Neural cell (in vitro differentiated cells): Measurements from ENCODE around the gene RPL12. TPM values are rescaled to one million over a fixed set of nuclear protein-coding genes. Genes with fewer than 3 reads are reported as not detected.

Source experiments
- H2AFZ ChIP-seq: fragments of 200-600, 300-800 bp; sonication (generic), shearing (Covaris generic); 2 replicates; pipeline ENCODE4 v1.6.0; 2014; ENCODE audit warnings: low read depth, mild to moderate bottlenecking, antibody characterized with exemption, low read length, moderate library complexity
- H3F3A ChIP-seq: fragments of 200-600 bp; shearing (Covaris generic); 2 replicates; pipeline ENCODE4 v1.6.1; 2016; ENCODE audit warnings: mild to moderate bottlenecking, moderate library complexity, mixed read lengths, antibody characterized with exemption, low read length; ENCODE audit not compliant: insufficient read depth, poor library complexity, severe bottlenecking
- H3K27ac ChIP-seq: fragments of 200-600, 300-800 bp; sonication (generic), shearing (Covaris generic); 2 replicates; pipeline ENCODE4 v1.5.1; 2014; ENCODE audit warnings: mild to moderate bottlenecking, low read length, moderate library complexity
- H3K27me3 ChIP-seq: fragments of 300-800, 200-600 bp; sonication (generic), shearing (Covaris generic); 2 replicates; pipeline ENCODE4 v1.6.0; 2014; ENCODE audit warnings: mild to moderate bottlenecking, low read depth, low read length, moderate library complexity; ENCODE audit not compliant: insufficient read depth
- H3K36me3 ChIP-seq: fragments of 300-800, 200-600 bp; sonication (generic), shearing (Covaris generic); 2 replicates; pipeline ENCODE4 v1.5.1; 2014; ENCODE audit warnings: mild to moderate bottlenecking, antibody characterized with exemption, low read length, moderate library complexity; ENCODE audit not compliant: insufficient read depth
- H3K4me2 ChIP-seq: fragments of 300-800, 200-600 bp; sonication (generic), shearing (Covaris generic); 2 replicates; pipeline ENCODE4 v1.6.0; 2014; ENCODE audit warnings: mild to moderate bottlenecking, low read length
- H3K4me3 ChIP-seq: fragments of 300-800, 200-600 bp; sonication (generic), shearing (Covaris generic); 2 replicates; pipeline ENCODE4 v1.5.1; 2014; ENCODE audit warnings: mild to moderate bottlenecking, low read length, moderate library complexity
- H3K79me2 ChIP-seq: fragments of 200-600 bp; shearing (Covaris generic); replicated peaks from 2 replicates; pipeline ENCODE4 v1.6.0; 2014; ENCODE audit warnings: mild to moderate bottlenecking, low read length, moderate library complexity; ENCODE audit not compliant: insufficient read depth
- H3K9ac ChIP-seq: fragments of 300-800, 200-600 bp; sonication (generic), shearing (Covaris generic); 2 replicates; pipeline ENCODE4 v1.6.1; 2016; ENCODE audit warnings: mild to moderate bottlenecking, low read length, mixed read lengths
- H3K9me2 ChIP-seq: fragments of 200-600 bp; shearing (Covaris generic); 2 replicates; pipeline ENCODE4 v1.6.1; 2016; ENCODE audit warnings: mild to moderate bottlenecking, low read length, mixed read lengths; ENCODE audit not compliant: insufficient read depth
- H3K9me3 ChIP-seq: fragments of 200-600, 300-800 bp; sonication (generic), shearing (Covaris generic); 2 replicates; pipeline ENCODE4 v1.6.1; 2016; ENCODE audit warnings: mild to moderate bottlenecking, mixed run types, low read length, moderate library complexity, mixed read lengths
- H4K20me1 ChIP-seq: fragments of 200-600 bp; shearing (Covaris generic); 2 replicates; pipeline ENCODE4 v1.6.1; 2016; ENCODE audit warnings: mild to moderate bottlenecking, mixed run types; ENCODE audit not compliant: insufficient read depth
- CTCF ChIP-seq: fragments of 450-650 bp; IDR thresholded peaks from 2 replicates; pipeline ENCODE4 v1.5.1; 2014; ENCODE audit warnings: antibody characterized with exemption, mild to moderate bottlenecking, moderate library complexity; ENCODE audit not compliant: poor library complexity, severe bottlenecking
- POLR2AphosphoS5 ChIP-seq: IDR thresholded peaks from 2 replicates; pipeline ENCODE4 v1.6.1; 2012
- RAD21 ChIP-seq: fragments of 450-650 bp; conservative IDR thresholded peaks from 2 replicates; pipeline ENCODE4 v1.6.1; 2014; ENCODE audit warnings: antibody characterized with exemption, mild to moderate bottlenecking, moderate library complexity
- REST ChIP-seq: IDR thresholded peaks from 2 replicates; pipeline ENCODE4 v1.6.1; 2012; ENCODE audit warnings: borderline replicate concordance
- SMC3 ChIP-seq: fragments of 450-650 bp; conservative IDR thresholded peaks from 2 replicates; pipeline ENCODE4 v1.6.1; 2014; ENCODE audit warnings: antibody characterized with exemption, mild to moderate bottlenecking, moderate library complexity; ENCODE audit not compliant: poor library complexity
- TAF1 ChIP-seq: IDR thresholded peaks from 2 replicates; pipeline ENCODE4 v1.6.1; 2012; ENCODE audit warnings: low read depth
- polyA plus RNA-seq: library from polyadenylated mRNA; depleted of rRNA; stranded (reverse); fragments of >200 nt; gene quantifications from 2 replicates; pipeline ENCODE4 v1.2.3, GENCODE V29; 2014

The RPL12 gene
- polyA plus RNA-seq, 1 donor from 2014 or later = 862 TPM

GRCh38 chr9:127497656-127498290, 46.6 kb upstream of the RPL12 start:
- Histone ChIP-seq H3K79me2 (no peaks in the 10 kb centered on the region), H3K9ac (no peak overlapping the region), H3K27me3 (no peaks in the 10 kb centered on the region), H3K4me2 (no peak overlapping the region), H3K9me3 (no peaks in the 10 kb centered on the region), H3K27ac (no peak overlapping the region), H3K9me2 (no peaks in the 10 kb centered on the region), H4K20me1 (no peaks in the 10 kb centered on the region), H2AFZ (no peak overlapping the region), H3K4me3 (no peak overlapping the region), H3K36me3 (no peaks in the 10 kb centered on the region), H3F3A (no peaks in the 10 kb centered on the region)
- no peak for TF ChIP-seq POLR2AphosphoS5
- no peak for TF ChIP-seq SMC3
- TF ChIP-seq REST = no peak
- no peak for TF ChIP-seq RAD21

- no peaks in the 10 kb centered on the region for H3F3A ChIP-seq
- no peak overlapping the region for H3K4me3 ChIP-seq
These were observed 45.8 kb upstream of the RPL12 start for GRCh38 chr9:127496974-127497373.

More at GRCh38 chr9:127496974-127497373, 45.8 kb upstream of the RPL12 start:
- Histone ChIP-seq H2AFZ (no peak overlapping the region), H3K9me2 (no peaks in the 10 kb centered on the region), H3K79me2 (no peaks in the 10 kb centered on the region), H3K27ac (no peak overlapping the region), H3K27me3 (no peaks in the 10 kb centered on the region), H3K36me3 (no peaks in the 10 kb centered on the region), H4K20me1 (no peaks in the 10 kb centered on the region), H3K4me2 (no peak overlapping the region), H3K9me3 (no peaks in the 10 kb centered on the region), H3K9ac (no peak overlapping the region)
- no peak for TF ChIP-seq TAF1
- TF ChIP-seq SMC3 = no peak
- no peak for TF ChIP-seq REST
- no peak for TF ChIP-seq CTCF
- no peak for TF ChIP-seq POLR2AphosphoS5
